Measurements from ENCODE around the gene ROR2.

DNA sequence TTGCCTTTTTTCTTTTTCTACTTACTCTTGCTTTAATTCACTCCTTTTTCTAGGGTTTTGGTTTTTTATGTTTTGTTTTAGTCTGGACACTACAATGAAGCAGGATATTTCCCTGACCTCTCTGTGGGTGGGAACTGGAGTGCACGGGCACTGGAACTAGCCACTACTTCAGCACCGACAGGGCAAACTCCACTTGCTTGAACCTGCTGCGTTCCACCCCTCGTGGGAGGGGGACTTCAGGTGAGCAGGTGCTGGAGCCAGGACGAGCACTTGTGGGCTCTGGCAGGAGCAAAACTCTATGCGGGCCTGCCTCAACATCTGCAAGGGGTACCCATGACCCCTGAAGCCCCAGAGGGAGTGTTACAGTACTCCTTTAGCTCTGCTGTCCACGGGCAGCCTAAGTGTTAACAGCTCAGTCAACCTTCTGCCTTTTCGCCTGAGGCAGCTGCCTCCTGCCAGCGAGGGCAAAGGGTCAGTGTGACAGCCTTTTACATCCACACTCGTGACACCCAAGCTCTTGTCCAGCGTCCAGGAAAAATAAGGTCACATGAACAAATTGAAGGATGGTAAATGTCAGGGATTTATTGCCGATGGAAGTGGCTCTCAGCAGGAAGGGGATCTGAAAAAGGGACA lies 382.3 kb downstream of the ROR2 start:
- TF ChIP-seq, protein P1, sequence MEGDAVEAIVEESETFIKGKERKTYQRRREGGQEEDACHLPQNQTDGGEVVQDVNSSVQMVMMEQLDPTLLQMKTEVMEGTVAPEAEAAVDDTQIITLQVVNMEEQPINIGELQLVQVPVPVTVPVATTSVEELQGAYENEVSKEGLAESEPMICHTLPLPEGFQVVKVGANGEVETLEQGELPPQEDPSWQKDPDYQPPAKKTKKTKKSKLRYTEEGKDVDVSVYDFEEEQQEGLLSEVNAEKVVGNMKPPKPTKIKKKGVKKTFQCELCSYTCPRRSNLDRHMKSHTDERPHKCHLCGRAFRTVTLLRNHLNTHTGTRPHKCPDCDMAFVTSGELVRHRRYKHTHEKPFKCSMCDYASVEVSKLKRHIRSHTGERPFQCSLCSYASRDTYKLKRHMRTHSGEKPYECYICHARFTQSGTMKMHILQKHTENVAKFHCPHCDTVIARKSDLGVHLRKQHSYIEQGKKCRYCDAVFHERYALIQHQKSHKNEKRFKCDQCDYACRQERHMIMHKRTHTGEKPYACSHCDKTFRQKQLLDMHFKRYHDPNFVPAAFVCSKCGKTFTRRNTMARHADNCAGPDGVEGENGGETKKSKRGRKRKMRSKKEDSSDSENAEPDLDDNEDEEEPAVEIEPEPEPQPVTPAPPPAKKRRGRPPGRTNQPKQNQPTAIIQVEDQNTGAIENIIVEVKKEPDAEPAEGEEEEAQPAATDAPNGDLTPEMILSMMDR (IDR thresholded peaks at IDR 0.05; ENCODE audit: borderline replicate concordance, extremely low read depth, low read length, poor library complexity, severe bottlenecking): no peak
- TF ChIP-seq EZH2 (IDR thresholded peaks at IDR 0.05; ENCODE audit: borderline replicate concordance, low read depth, low read length, severe bottlenecking): no peak
